ENCODE measurements around the gene LSM7. TPM values are rescaled to one million over a fixed set of nuclear protein-coding genes. Genes with fewer than 3 reads are reported as not detected.
"Not testable (repeated sequence)": the region's sequence is repeated elsewhere in the genome, so short reads cannot be mapped to it uniquely, and the experiment has no call there.

Gene LSM7
- total RNA-seq, 2 experiments from 2014 or later = 110 to 115 TPM

- H3K27ac Mint-ChIP-seq = no peak overlapping the region
- POLR2A ChIA-PET = no interaction called here
- no peak for DNase-seq
- H3K4me3 Mint-ChIP-seq = no peak overlapping the region
- no peaks in the 10 kb centered on the region for H3K9me3 Mint-ChIP-seq
- CTCF ChIA-PET = no interaction called here
- peaks cover 1% of the 10 kb centered on the region for H3K36me3 Mint-ChIP-seq (ENCODE audit: low read depth)
- no peaks in the 10 kb centered on the region for H3K4me1 Mint-ChIP-seq
- H3K27me3 Mint-ChIP-seq = no peaks in the 10 kb centered on the region
Measured at GRCh38 chr19:2350656-2351055, 22.3 kb upstream of the LSM7 start.

- H3K27ac Mint-ChIP-seq; CTCF ChIA-PET; H3K4me1 Mint-ChIP-seq; H3K27me3 Mint-ChIP-seq; DNase-seq; H3K9me3 Mint-ChIP-seq; H3K4me3 Mint-ChIP-seq; POLR2A ChIA-PET; H3K36me3 Mint-ChIP-seq (ENCODE audit: low read depth): not testable (repeated sequence)
Measured at GRCh38 chr19:2349818-2350217, 21.4 kb upstream of the LSM7 start.

GRCh38 chr19:2345794-2346663 is 17.6 kb upstream of the LSM7 start:
- DNase-seq = no peak
- H3K4me1 Mint-ChIP-seq = no peaks in the 10 kb centered on the region
- CTCF ChIA-PET = no interaction called here
- peaks cover 3% of the 10 kb centered on the region for H3K36me3 Mint-ChIP-seq (ENCODE audit: low read depth)
- no peaks in the 10 kb centered on the region for H3K9me3 Mint-ChIP-seq
- H3K27ac Mint-ChIP-seq = no peak overlapping the region
- POLR2A ChIA-PET = no interaction called here
- H3K27me3 Mint-ChIP-seq = no peaks in the 10 kb centered on the region
- H3K4me3 Mint-ChIP-seq = no peak overlapping the region

DNA sequence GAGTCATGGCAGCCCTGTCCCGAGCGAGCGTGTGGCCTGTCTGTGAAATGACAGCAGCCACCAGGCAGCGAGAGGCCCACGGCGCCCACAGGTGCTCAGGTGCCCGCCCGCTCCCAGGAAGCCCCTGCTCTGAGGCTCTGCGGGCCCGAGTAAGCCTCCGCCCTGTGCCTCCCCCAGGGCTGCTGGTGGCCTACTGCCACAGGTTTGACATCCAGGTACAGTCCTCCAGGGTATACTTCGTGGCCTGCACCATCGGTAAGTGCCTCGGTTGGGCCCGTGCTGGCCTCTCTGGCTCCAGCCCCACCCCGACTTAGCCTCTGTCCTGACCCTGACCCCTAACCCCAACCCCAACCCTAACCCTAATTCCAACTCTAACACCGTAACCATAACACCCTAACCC is 16.7 kb upstream of the LSM7 start:
- CTCF ChIA-PET = no interaction called here
- H3K4me1 Mint-ChIP-seq = no peaks in the 10 kb centered on the region
- peaks cover 3% of the 10 kb centered on the region for H3K36me3 Mint-ChIP-seq (ENCODE audit: low read depth)
- no peaks in the 10 kb centered on the region for H3K27me3 Mint-ChIP-seq
- H3K4me3 Mint-ChIP-seq = no peak overlapping the region
- DNase-seq = no peak
- POLR2A ChIA-PET = no interaction called here
- no peaks in the 10 kb centered on the region for H3K9me3 Mint-ChIP-seq
- H3K27ac Mint-ChIP-seq = no peak overlapping the region

DNA sequence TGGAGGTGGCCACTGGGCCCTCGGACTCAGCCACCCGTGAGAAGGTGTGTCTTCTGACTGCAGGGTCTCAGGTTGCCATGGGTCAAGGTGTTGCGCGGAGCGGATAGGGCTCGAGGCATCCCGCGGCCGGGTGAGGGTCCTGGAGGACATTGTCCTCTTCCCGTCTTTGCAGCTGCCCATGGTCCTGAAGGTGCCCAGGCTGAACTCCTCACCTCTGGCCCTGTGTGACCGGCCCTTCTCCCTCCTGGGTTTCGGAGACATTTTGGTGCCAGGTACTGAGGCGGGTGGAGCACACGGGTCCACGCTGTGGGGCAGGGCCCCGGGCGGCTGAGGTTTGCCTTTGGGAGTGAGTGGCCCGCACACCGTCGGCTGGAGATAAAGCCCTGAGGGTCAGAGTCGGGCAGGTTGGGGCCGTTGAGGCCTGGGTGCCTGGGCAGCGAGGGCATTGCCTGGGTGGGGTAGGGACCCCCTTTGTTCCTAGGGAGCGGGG is 16.0 kb upstream of the LSM7 start:
- ChIA-PET CTCF (no interaction called here), POLR2A (no interaction called here)
- Mint-ChIP-seq H3K27ac (no peak overlapping the region), H3K27me3 (no peaks in the 10 kb centered on the region), H3K4me1 (no peaks in the 10 kb centered on the region), H3K9me3 (no peaks in the 10 kb centered on the region), H3K36me3 (ENCODE audit: low read depth) (peaks cover 3% of the 10 kb centered on the region), H3K4me3 (no peak overlapping the region)
- DNase-seq = no peak

DNA sequence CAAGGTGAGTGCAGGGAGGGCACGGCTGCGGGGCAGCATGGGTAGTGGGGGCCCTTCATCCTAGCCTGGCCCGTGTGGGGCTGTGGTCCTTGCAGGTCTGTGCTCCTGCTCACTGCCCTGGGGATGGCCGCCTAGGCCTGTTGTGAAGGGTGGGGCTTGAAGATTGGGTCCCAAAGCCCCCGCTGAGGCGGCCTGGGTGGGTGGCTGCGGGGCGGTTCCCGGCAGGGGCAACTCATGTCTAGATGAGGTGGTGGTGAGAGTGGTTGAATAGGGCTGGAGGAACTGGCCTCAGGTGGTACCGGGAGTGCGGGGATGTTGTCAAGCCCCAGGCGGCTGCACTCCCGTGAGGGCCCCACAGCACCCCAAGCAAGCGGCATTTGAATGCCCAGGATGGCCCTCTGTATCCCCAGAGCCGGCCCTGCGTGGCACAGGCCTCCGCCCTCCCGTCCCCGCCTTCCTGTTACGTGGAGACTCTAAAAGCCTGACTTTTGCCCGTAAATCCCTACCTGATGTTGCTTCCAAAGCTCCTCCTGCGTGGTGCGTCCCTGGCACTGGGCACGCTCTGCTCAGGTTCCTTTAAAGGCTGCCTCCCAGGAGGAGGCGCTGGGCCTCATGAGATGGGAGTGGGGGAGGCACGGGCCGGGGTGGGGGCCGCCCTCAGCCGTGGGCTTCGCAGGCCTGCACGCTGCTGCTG is 15.1 kb upstream of the LSM7 start:
- CTCF ChIA-PET = no interaction called here
- Mint-ChIP-seq H3K27ac (no peak overlapping the region), H3K27me3 (no peaks in the 10 kb centered on the region), H3K9me3 (no peaks in the 10 kb centered on the region), H3K36me3 (ENCODE audit: low read depth) (peaks cover 3% of the 10 kb centered on the region), H3K4me3 (no peak overlapping the region), H3K4me1 (no peaks in the 10 kb centered on the region)
- DNase-seq = no peak
- POLR2A ChIA-PET = no interaction called here

GRCh38 chr19:2342656-2343288 is 14.4 kb upstream of the LSM7 start:
- no peaks in the 10 kb centered on the region for H3K9me3 Mint-ChIP-seq
- no peaks in the 10 kb centered on the region for H3K27me3 Mint-ChIP-seq
- no peak overlapping the region for H3K27ac Mint-ChIP-seq
- ChIA-PET POLR2A (no interaction called here), CTCF (no interaction called here)
- no peaks in the 10 kb centered on the region for H3K4me1 Mint-ChIP-seq
- no peak overlapping the region for H3K4me3 Mint-ChIP-seq
- DNase-seq = no peak
- H3K36me3 Mint-ChIP-seq (ENCODE audit: low read depth) = peaks cover 5% of the 10 kb centered on the region

DNA sequence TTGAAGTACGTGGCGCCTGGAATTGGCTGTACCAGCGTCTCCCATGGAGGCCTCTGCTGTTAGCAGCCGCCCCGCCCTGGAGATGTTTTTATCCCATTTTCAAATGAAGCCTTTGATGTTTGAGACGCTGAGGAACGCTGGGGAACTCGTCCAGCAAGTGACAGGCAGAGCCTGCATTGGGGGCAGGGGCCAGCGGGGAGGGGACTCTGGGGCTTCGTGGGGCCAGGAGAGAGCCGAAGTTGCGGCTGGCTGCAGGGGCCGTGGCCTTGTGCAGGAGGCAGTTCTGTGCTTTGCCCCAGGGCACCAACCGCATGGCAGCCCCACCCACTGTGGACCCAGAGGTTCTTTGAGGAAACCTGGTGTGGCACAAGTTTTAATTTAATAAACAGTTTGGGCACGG is 13.6 kb upstream of the LSM7 start:
- no peak overlapping the region for H3K27ac Mint-ChIP-seq
- no peaks in the 10 kb centered on the region for H3K4me1 Mint-ChIP-seq
- no peaks in the 10 kb centered on the region for H3K27me3 Mint-ChIP-seq
- POLR2A ChIA-PET = no interaction called here
- DNase-seq = no peak
- H3K36me3 Mint-ChIP-seq (ENCODE audit: low read depth) = peaks cover 7% of the 10 kb centered on the region
- no peaks in the 10 kb centered on the region for H3K9me3 Mint-ChIP-seq
- CTCF ChIA-PET = no interaction called here
- H3K4me3 Mint-ChIP-seq = no peak overlapping the region

GRCh38 chr19:2341244-2341751 is 12.9 kb upstream of the LSM7 start:
- H3K9me3 Mint-ChIP-seq = peaks cover 3% of the 10 kb centered on the region
- ChIA-PET POLR2A (no interaction called here), CTCF (no interaction called here)
- peaks cover 10% of the 10 kb centered on the region for H3K36me3 Mint-ChIP-seq (ENCODE audit: low read depth)
- no peaks in the 10 kb centered on the region for H3K27me3 Mint-ChIP-seq
- no peak overlapping the region for H3K27ac Mint-ChIP-seq
- no peak overlapping the region for H3K4me3 Mint-ChIP-seq
- H3K4me1 Mint-ChIP-seq = peaks cover under 1% of the 10 kb centered on the region
- DNase-seq = no peak

GRCh38 chr19:2340496-2341243 is 12.3 kb upstream of the LSM7 start:
- ChIA-PET POLR2A (no interaction called here), CTCF (no interaction called here)
- peaks cover 6% of the 10 kb centered on the region for H3K4me1 Mint-ChIP-seq
- no peak overlapping the region for H3K27ac Mint-ChIP-seq
- H3K36me3 Mint-ChIP-seq (ENCODE audit: low read depth) = peaks cover 15% of the 10 kb centered on the region
- H3K4me3 Mint-ChIP-seq = no peak overlapping the region
- H3K27me3 Mint-ChIP-seq = no peaks in the 10 kb centered on the region
- peaks cover 9% of the 10 kb centered on the region for H3K9me3 Mint-ChIP-seq
- no peak for DNase-seq

GRCh38 chr19:2339644-2340310 is 11.4 kb upstream of the LSM7 start:
- H3K36me3 Mint-ChIP-seq (ENCODE audit: low read depth) = peaks cover 15% of the 10 kb centered on the region
- DNase-seq = no peak
- peaks cover 10% of the 10 kb centered on the region for H3K9me3 Mint-ChIP-seq
- no peak overlapping the region for H3K27ac Mint-ChIP-seq
- ChIA-PET POLR2A (no interaction called here), CTCF (no interaction called here)
- no peak overlapping the region for H3K4me3 Mint-ChIP-seq
- peaks cover 7% of the 10 kb centered on the region for H3K4me1 Mint-ChIP-seq
- no peaks in the 10 kb centered on the region for H3K27me3 Mint-ChIP-seq

- peaks cover 15% of the 10 kb centered on the region for H3K36me3 Mint-ChIP-seq (ENCODE audit: low read depth)
- DNase-seq = no peak
- ChIA-PET CTCF (no interaction called here), POLR2A (interaction anchor here (2.1 kb wide), 1 partner anchor 11 kb away, joined by 7 read pairs; the partner anchor contains the start of genes LSM7 and SPPL2B)
- peaks cover 10% of the 10 kb centered on the region for H3K9me3 Mint-ChIP-seq
- no peak overlapping the region for H3K4me3 Mint-ChIP-seq
- no peaks in the 10 kb centered on the region for H3K27me3 Mint-ChIP-seq
- H3K27ac Mint-ChIP-seq = no peak overlapping the region
- peaks cover 7% of the 10 kb centered on the region for H3K4me1 Mint-ChIP-seq
Measured at GRCh38 chr19:2338751-2339643, 10.6 kb upstream of the LSM7 start.

Measured in activated CD4-positive, alpha-beta memory T cell treated with anti-CD3 and anti-CD28 coated beads, Interleukin-2, amount 10 ng/mL, durations not matched to agents 7 days and 5 days (primary cell).